Smooth muscle cell (in vitro differentiated cells): Measurements from ENCODE around the gene ITGB2. TPM values are rescaled to one million over a fixed set of nuclear protein-coding genes. Genes with fewer than 3 reads are reported as not detected.

Source experiments
- DNase-seq: peaks from one replicate; lab custom pipeline; 2025; ENCODE audit not compliant: unreplicated experiment; lab: John Stamatoyannopoulos, UW
- H2AFZ ChIP-seq: fragments of 200-600 bp; sonication (generic); 2 replicates; pipeline ENCODE4 v1.6.0; 2016; ENCODE audit warnings: antibody characterized with exemption, low read depth, mild to moderate bottlenecking
- H3F3A ChIP-seq: fragments of 200-600 bp; sonication (generic); 2 replicates; pipeline ENCODE4 v1.6.0; 2017; ENCODE audit warnings: antibody characterized with exemption, low read depth
- H3K27ac ChIP-seq: fragments of 200-600 bp; sonication (generic); 2 replicates; pipeline ENCODE4 v1.5.1; 2016; ENCODE audit warnings: low read depth, mild to moderate bottlenecking
- H3K27me3 ChIP-seq: fragments of 200-600 bp; sonication (generic); 2 replicates; pipeline ENCODE4 v1.6.1; 2016; ENCODE audit warnings: low read depth, mild to moderate bottlenecking
- H3K36me3 ChIP-seq: fragments of 200-600 bp; sonication (generic); 2 replicates; pipeline ENCODE4 v1.5.1; 2016; ENCODE audit warnings: low read depth
- H3K4me1 ChIP-seq: fragments of 200-600 bp; sonication (generic); 2 replicates; pipeline ENCODE4 v1.5.1; 2016; ENCODE audit warnings: low read depth
- H3K4me2 ChIP-seq: fragments of 200-600 bp; sonication (generic); 2 replicates; pipeline ENCODE4 v1.6.0; 2016; ENCODE audit warnings: mild to moderate bottlenecking
- H3K4me3 ChIP-seq: fragments of 200-600 bp; sonication (generic); 2 replicates; pipeline ENCODE4 v1.5.1; 2016; ENCODE audit warnings: mild to moderate bottlenecking
- H3K79me2 ChIP-seq: fragments of 200-600 bp; sonication (generic); 2 replicates; pipeline ENCODE4 v1.6.0; 2016; ENCODE audit warnings: low read depth, mild to moderate bottlenecking
- H3K9ac ChIP-seq: fragments of 200-600 bp; sonication (generic); 2 replicates; pipeline ENCODE4 v1.6.0; 2016; ENCODE audit warnings: low read depth
- H3K9me3 ChIP-seq: fragments of 200-600 bp; sonication (generic); replicated peaks from 2 replicates; pipeline ENCODE4 v1.5.1; 2016; ENCODE audit warnings: low read depth
- H4K20me1 ChIP-seq: fragments of 200-600 bp; sonication (generic); 2 replicates; pipeline ENCODE4 v1.6.0; 2016; ENCODE audit warnings: low read depth
- CTCF ChIP-seq: fragments of 200-600 bp; sonication (generic); IDR thresholded peaks from 2 replicates; pipeline ENCODE4 v1.5.1; 2017; ENCODE audit warnings: borderline replicate concordance, mild to moderate bottlenecking, antibody characterized with exemption; ENCODE audit not compliant: insufficient read depth, poor library complexity, severe bottlenecking
- WGBS: methylation state at CpG from one replicate; pipeline ENCODE4 v1.1.7; 2016; ENCODE audit warnings: low lambda C conversion rate; 5-methylcytosine and 5-hydroxymethylcytosine counted together
- polyA plus RNA-seq: library from polyadenylated mRNA; unstranded; fragments of >200 nt; fragmentation: Nextera tagmentation; extraction: Ambion mirVana; gene quantifications from 2 replicates; pipeline ENCODE4 v1.2.1, GENCODE V29; 2016
- total RNA-seq: library from RNA; depleted of rRNA; stranded (reverse); fragments of >200 nt; gene quantifications from 2 replicates; pipeline ENCODE4 v1.2.3, GENCODE V29; 2014

The ITGB2 gene
- total and polyA plus RNA-seq, 2 experiments from 2014 or later, result 0.18 to 0.86 TPM

DNA sequence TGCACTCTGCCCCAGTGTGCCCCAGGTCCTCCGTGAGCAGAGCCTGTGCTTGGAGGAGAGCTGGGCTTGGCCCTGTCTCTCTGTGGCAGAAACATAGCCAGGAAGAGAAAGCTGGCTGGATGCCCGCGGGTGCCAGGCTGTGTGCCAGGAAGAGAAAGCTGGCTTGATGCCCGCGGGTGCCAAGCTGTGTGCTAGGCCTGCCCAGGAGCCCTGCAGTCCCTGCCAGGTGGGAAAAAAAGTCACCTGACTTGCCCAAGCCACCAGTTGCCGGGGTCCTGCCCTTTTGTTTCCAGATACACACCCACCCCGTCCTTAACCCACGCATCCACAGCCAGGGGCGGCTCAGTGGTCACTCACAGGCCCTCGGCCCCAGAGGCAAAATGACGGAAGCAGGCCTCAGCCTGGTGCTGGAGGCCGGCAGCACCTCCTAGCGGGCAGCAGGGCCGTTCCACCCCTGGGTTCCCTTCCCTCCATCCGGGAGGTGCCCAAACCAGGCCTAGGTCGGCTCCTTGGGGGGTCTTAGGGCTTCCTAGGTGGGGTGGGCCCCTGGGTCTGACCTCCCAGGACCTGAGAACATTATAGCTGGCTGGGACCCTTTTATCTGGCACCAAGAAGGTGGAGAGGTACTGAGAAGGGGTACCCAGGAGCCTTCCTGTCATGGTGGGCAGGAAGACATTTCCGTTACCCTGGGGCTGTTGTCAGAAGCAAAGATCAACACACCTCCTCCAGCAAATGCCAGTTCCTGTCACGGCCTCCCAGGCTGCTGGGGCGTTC, 9.1 kb downstream of the ITGB2 start:
- no peak overlapping the region for H3K9ac ChIP-seq
- no peak for DNase-seq
- no peaks in the 10 kb centered on the region for H4K20me1 ChIP-seq
- no peaks in the 10 kb centered on the region for H3F3A ChIP-seq
- H3K4me1 ChIP-seq, result peaks cover 9% of the 10 kb centered on the region
- 94% methylated on average over 19 of the region's 19 CpGs for WGBS
- no peak overlapping the region for H3K4me2 ChIP-seq
- no peaks in the 10 kb centered on the region for H3K9me3 ChIP-seq
- no peak for TF ChIP-seq CTCF
- no peaks in the 10 kb centered on the region for H3K36me3 ChIP-seq
- H3K27ac ChIP-seq, result no peak overlapping the region
- no peak overlapping the region for H2AFZ ChIP-seq
- no peaks in the 10 kb centered on the region for H3K27me3 ChIP-seq
- no peaks in the 10 kb centered on the region for H3K79me2 ChIP-seq
- no peak overlapping the region for H3K4me3 ChIP-seq

- H3K4me1 ChIP-seq, result peaks cover 9% of the 10 kb centered on the region
- no peak overlapping the region for H3K4me3 ChIP-seq
- H3F3A ChIP-seq, result no peaks in the 10 kb centered on the region
- no peaks in the 10 kb centered on the region for H3K79me2 ChIP-seq
- TF ChIP-seq CTCF, result no peak
- no peaks in the 10 kb centered on the region for H4K20me1 ChIP-seq
- no peak overlapping the region for H2AFZ ChIP-seq
- no peak for DNase-seq
- H3K9me3 ChIP-seq, result no peaks in the 10 kb centered on the region
- no peak overlapping the region for H3K9ac ChIP-seq
- H3K4me2 ChIP-seq, result no peak overlapping the region
- no peaks in the 10 kb centered on the region for H3K27me3 ChIP-seq
- 93% methylated on average over 10 of the region's 10 CpGs for WGBS
- H3K27ac ChIP-seq, result no peak overlapping the region
- H3K36me3 ChIP-seq, result no peaks in the 10 kb centered on the region
Observed at GRCh38 chr21:44911068-44911383, 9.7 kb downstream of the ITGB2 start.

- Histone ChIP-seq H2AFZ (no peak overlapping the region), H3K27me3 (no peaks in the 10 kb centered on the region), H3K9me3 (no peaks in the 10 kb centered on the region), H3K4me1 (peaks cover 9% of the 10 kb centered on the region), H3K4me3 (no peak overlapping the region), H3K9ac (no peak overlapping the region), H3F3A (no peaks in the 10 kb centered on the region), H3K79me2 (no peaks in the 10 kb centered on the region), H3K36me3 (no peaks in the 10 kb centered on the region), H4K20me1 (no peaks in the 10 kb centered on the region), H3K27ac (no peak overlapping the region), H3K4me2 (no peak overlapping the region)
- no peak for DNase-seq
- 90% methylated on average over 27 of the region's 27 CpGs for WGBS
- TF ChIP-seq CTCF, result no peak
Observed at GRCh38 chr21:44910229-44911067, 10.3 kb downstream of the ITGB2 start.

GRCh38 chr21:44909719-44910118, 11.0 kb downstream of the ITGB2 start:
- Histone ChIP-seq H3K4me1 (peaks cover 9% of the 10 kb centered on the region), H2AFZ (no peak overlapping the region), H3K4me3 (no peak overlapping the region), H3K9ac (no peak overlapping the region), H3K4me2 (no peak overlapping the region), H4K20me1 (no peaks in the 10 kb centered on the region), H3F3A (no peaks in the 10 kb centered on the region), H3K27me3 (no peaks in the 10 kb centered on the region), H3K27ac (no peak overlapping the region), H3K36me3 (no peaks in the 10 kb centered on the region), H3K9me3 (no peaks in the 10 kb centered on the region), H3K79me2 (no peaks in the 10 kb centered on the region)
- TF ChIP-seq CTCF, result no peak
- DNase-seq, result no peak
- WGBS, result 92% methylated on average over 9 of the region's 9 CpGs
